SU-DHL-6 (cell line): ENCODE results near the gene EVX2.

Experiments
- CTCF ChIP-seq: fragments of 200-600 bp; sonication (generic); IDR thresholded peaks from one replicate; pipeline ENCODE4 v1.5.1; 2017; ENCODE audit warnings: antibody characterized with exemption, mild to moderate bottlenecking, low read length, moderate library complexity; ENCODE audit not compliant: insufficient read depth, poor library complexity, severe bottlenecking
- EZH2phosphoT487 ChIP-seq: fragments of 200-600 bp; sonication (generic), shearing (Covaris generic); conservative IDR thresholded peaks from 2 replicates; pipeline ENCODE4 v1.6.1; 2018; ENCODE audit warnings: mild to moderate bottlenecking, antibody characterized with exemption, low read length, moderate library complexity, mixed read lengths

GRCh38 chr2:176124110-176124946, 40.6 kb upstream of the EVX2 start:
- TF ChIP-seq CTCF (no peak), EZH2phosphoT487 (no peak)
